HEK293 (cell line): ENCODE measurements around the gene ASTN2.

Experiments
- CTCF ChIA-PET: fragments of 350-600 bp; formaldehyde crosslinking; extraction: SDS; loops from one replicate; lab custom pipeline; 2021; ENCODE audit warnings: antibody characterized with exemption; lab: Yijun Ruan, JAX
- POLR2A ChIA-PET: fragments of 300-600 bp; formaldehyde crosslinking; extraction: SDS; loops from one replicate; lab custom pipeline; 2020; ENCODE audit warnings: antibody characterized with exemption, inconsistent platforms; lab: Yijun Ruan, JAX
- H3K27ac ChIP-seq: fragments of 200-500 bp; sonication (Bioruptor generic); 2 replicates; pipeline ENCODE4 v1.5.1; 2014; ENCODE audit warnings: low read depth, low read length, control low read depth, inconsistent platforms; ENCODE audit errors: extremely low read depth
- H3K36me3 ChIP-seq, 2 experiments: fragments of 200-500 bp in 1 of 2; sonication (Bioruptor generic) in 1 of 2; 1 replicate in 1 of 2; 2 replicates in 1 of 2; pipeline ENCODE4 v1.5.1; 2014 to 2017; ENCODE audit warnings: inconsistent platforms in 2 of 2, low read length in 2 of 2; ENCODE audit not compliant: control insufficient read depth in 2 of 2, insufficient read depth in 1 of 2
- H3K4me1 ChIP-seq: fragments of 200-500 bp; sonication (Bioruptor generic); 2 replicates; pipeline ENCODE4 v1.5.1; 2014; ENCODE audit warnings: mild to moderate bottlenecking, low read length, inconsistent platforms; ENCODE audit not compliant: control insufficient read depth, insufficient read depth
- H3K4me3 ChIP-seq: 2 replicates; pipeline ENCODE4 v1.5.1; 2011; ENCODE audit warnings: low read depth, mild to moderate bottlenecking, control low read depth, low read length, moderate library complexity
- H3K9me3 ChIP-seq: fragments of 200-500 bp; sonication (Bioruptor generic); 2 replicates; pipeline ENCODE4 v1.5.1; 2014; ENCODE audit warnings: low read depth, low read length, inconsistent platforms; ENCODE audit not compliant: control insufficient read depth, insufficient read depth
- BCL11A ChIP-seq: fragments of 450-650 bp; formaldehyde crosslinking; IDR thresholded peaks from 2 replicates; pipeline ENCODE4 v1.5.1; 2016; ENCODE audit warnings: low read depth, missing biosample characterization, missing genetic modification characterization
- EGR2 ChIP-seq: fragments of 450-650 bp; formaldehyde crosslinking; IDR thresholded peaks from 2 replicates; pipeline ENCODE4 v1.5.1; 2016; ENCODE audit warnings: low read depth, missing biosample characterization, missing genetic modification characterization
- GLI2 ChIP-seq: fragments of 450-650 bp; formaldehyde crosslinking; IDR thresholded peaks from 2 replicates; pipeline ENCODE4; 2017; ENCODE audit warnings: missing biosample characterization, missing genetic modification characterization, low read depth, borderline replicate concordance
- GLIS2 ChIP-seq: fragments of 450-650 bp; formaldehyde crosslinking; IDR thresholded peaks from 2 replicates; pipeline ENCODE4 v1.5.1; 2016; ENCODE audit warnings: missing biosample characterization, missing genetic modification characterization
- HOXA7 ChIP-seq: sonication (generic); formaldehyde crosslinking; IDR thresholded peaks from 2 replicates; pipeline ENCODE4 v1.8.1; 2022; ENCODE audit warnings: missing genetic modification reagents, borderline replicate concordance
- IKZF3 ChIP-seq: fragments of 450-650 bp; IDR thresholded peaks from 2 replicates; pipeline ENCODE4 v1.5.0; 2018; ENCODE audit warnings: missing biosample characterization, mild to moderate bottlenecking, missing genetic modification characterization, moderate library complexity
- KLF10 ChIP-seq: fragments of 450-650 bp; IDR thresholded peaks from 2 replicates; pipeline ENCODE4 v1.5.1; 2018; ENCODE audit warnings: missing biosample characterization, mild to moderate bottlenecking, missing genetic modification characterization
- MEIS1 ChIP-seq: sonication (generic); formaldehyde crosslinking; IDR thresholded peaks from 2 replicates; pipeline ENCODE4 v1.8.1; 2022; ENCODE audit warnings: missing genetic modification reagents, mild to moderate bottlenecking, borderline replicate concordance
- MZF1 ChIP-seq: fragments of 450-650 bp; formaldehyde crosslinking; IDR thresholded peaks from 2 replicates; pipeline ENCODE4 v1.5.1; 2017; ENCODE audit warnings: missing biosample characterization, missing genetic modification characterization, borderline replicate concordance
- PRDM2 ChIP-seq: fragments of 450-650 bp; formaldehyde crosslinking; IDR thresholded peaks from 2 replicates; pipeline ENCODE4 v1.5.1; 2016; ENCODE audit warnings: missing biosample characterization, missing genetic modification characterization, borderline replicate concordance
- REPIN1 ChIP-seq: fragments of 450-650 bp; formaldehyde crosslinking; IDR thresholded peaks from 2 replicates; pipeline ENCODE4 v1.5.1; 2017; ENCODE audit warnings: missing biosample characterization, missing genetic modification characterization, low read depth
- ZBTB7A ChIP-seq: fragments of 450-650 bp; formaldehyde crosslinking; IDR thresholded peaks from 2 replicates; pipeline ENCODE4 v1.5.1; 2016; ENCODE audit warnings: low read depth, missing biosample characterization, missing genetic modification characterization
- ZEB2 ChIP-seq: fragments of 450-650 bp; formaldehyde crosslinking; IDR thresholded peaks from 2 replicates; pipeline ENCODE4 v1.5.1; 2016; ENCODE audit warnings: missing biosample characterization, missing genetic modification characterization
- ZNF121 ChIP-seq: fragments of 450-650 bp; formaldehyde crosslinking; IDR thresholded peaks from 2 replicates; pipeline ENCODE4 v1.5.1; 2016; ENCODE audit warnings: missing biosample characterization, missing genetic modification characterization
- ZNF138 ChIP-seq: fragments of 450-650 bp; formaldehyde crosslinking; IDR thresholded peaks from 2 replicates; pipeline ENCODE4 v1.5.1; 2016; ENCODE audit warnings: missing biosample characterization, missing genetic modification characterization, borderline replicate concordance
- ZNF239 ChIP-seq: fragments of 450-650 bp; formaldehyde crosslinking; IDR thresholded peaks from 2 replicates; pipeline ENCODE4 v1.5.1; 2016; ENCODE audit warnings: missing biosample characterization, missing genetic modification characterization
- ZNF335 ChIP-seq: fragments of 450-650 bp; formaldehyde crosslinking; conservative IDR thresholded peaks from 2 replicates; pipeline ENCODE4 v1.5.1; 2016; ENCODE audit warnings: missing biosample characterization, missing genetic modification characterization
- ZNF398 ChIP-seq: fragments of 450-650 bp; formaldehyde crosslinking; IDR thresholded peaks from 2 replicates; pipeline ENCODE4 v1.5.1; 2017; ENCODE audit warnings: missing biosample characterization, missing genetic modification characterization
- ZNF558 ChIP-seq: fragments of 450-650 bp; formaldehyde crosslinking; IDR thresholded peaks from 2 replicates; pipeline ENCODE4 v1.5.1; 2016; ENCODE audit warnings: missing biosample characterization, missing genetic modification characterization
- ZNF701 ChIP-seq: fragments of 450-650 bp; formaldehyde crosslinking; IDR thresholded peaks from 2 replicates; pipeline ENCODE4 v1.5.1; 2016; ENCODE audit warnings: missing biosample characterization, missing genetic modification characterization
- ZNF785 ChIP-seq: fragments of 450-650 bp; formaldehyde crosslinking; IDR thresholded peaks from 2 replicates; pipeline ENCODE4 v1.5.1; 2016; ENCODE audit warnings: missing biosample characterization, missing genetic modification characterization
- ZSCAN4 ChIP-seq: fragments of 450-650 bp; formaldehyde crosslinking; IDR thresholded peaks from 2 replicates; pipeline ENCODE4 v1.5.1; 2017; ENCODE audit warnings: missing biosample characterization, missing genetic modification characterization
- ZSCAN5A ChIP-seq: fragments of 450-650 bp; formaldehyde crosslinking; IDR thresholded peaks from 2 replicates; pipeline ENCODE4 v1.5.1; 2016; ENCODE audit warnings: missing biosample characterization, missing genetic modification characterization

The ASTN2 gene

GRCh38 chr9:117290856-117291622, 123.8 kb downstream of the ASTN2 start:
- CTCF ChIA-PET = no interaction called here
- Histone ChIP-seq H3K9me3 (no peaks in the 10 kb centered on the region), H3K36me3 (no peaks in the 10 kb centered on the region)
- no peak for TF ChIP-seq MEIS1 (CRISPR knock-in tag)
- no peak for TF ChIP-seq MZF1
- no peak for TF ChIP-seq ZNF138 (tag by site-specific recombination)
- TF ChIP-seq KLF10 = no peak
- no peak for TF ChIP-seq BCL11A (tag by site-specific recombination)
- no peak for TF ChIP-seq ZNF785 (tag by site-specific recombination)
- no peak for TF ChIP-seq ZEB2
- TF ChIP-seq EGR2 (tag by site-specific recombination) = no peak
- TF ChIP-seq, all 188 proteins: peak for 0
- POLR2A ChIA-PET = no interaction called here
- Histone ChIP-seq H3K27ac (no peak overlapping the region), H3K4me3 (no peak overlapping the region), H3K4me1 (no peaks in the 10 kb centered on the region)

GRCh38 chr9:117290306-117290840, 124.5 kb downstream of the ASTN2 start:
- CTCF ChIA-PET = no interaction called here
- H3K4me3 ChIP-seq = no peak overlapping the region
- no peaks in the 10 kb centered on the region for H3K4me1 ChIP-seq

More at GRCh38 chr9:117290306-117290840, 124.5 kb downstream of the ASTN2 start:
- no peaks in the 10 kb centered on the region for H3K36me3 ChIP-seq
- no peak overlapping the region for H3K27ac ChIP-seq
- H3K9me3 ChIP-seq = no peaks in the 10 kb centered on the region
- POLR2A ChIA-PET = no interaction called here
- no peak for TF ChIP-seq ZNF558 (tag by site-specific recombination)
- TF ChIP-seq ZSCAN5A (tag by site-specific recombination) = no peak
- no peak for TF ChIP-seq ZNF121 (tag by site-specific recombination)
- no peak for TF ChIP-seq IKZF3
- TF ChIP-seq ZNF785 (tag by site-specific recombination) = no peak
- TF ChIP-seq PRDM2 (tag by site-specific recombination) = no peak
- no peak for TF ChIP-seq HOXA7 (CRISPR knock-in tag)
- TF ChIP-seq ZNF398 (tag by site-specific recombination) = no peak
- no peak for TF ChIP-seq REPIN1 (tag by site-specific recombination)
- TF ChIP-seq ZSCAN4 (tag by site-specific recombination) = no peak
- TF ChIP-seq ZNF335 (tag by site-specific recombination) = no peak
- TF ChIP-seq GLIS2 = no peak
- TF ChIP-seq GLI2 (tag by site-specific recombination) = no peak
- no peak for TF ChIP-seq ZNF239
- TF ChIP-seq ZNF701 (tag by site-specific recombination) = no peak
- TF ChIP-seq ZBTB7A (tag by site-specific recombination) = no peak
